ENCODE measurements around the gene PTGIS. TPM values are rescaled to one million over a fixed set of nuclear protein-coding genes. Genes with fewer than 3 reads are reported as not detected.

Gene PTGIS
- total and polyA plus RNA-seq, 2 of the 4 experiments (the other 2 are of a cell fraction) = 1.6 to 2.6 TPM

DNA sequence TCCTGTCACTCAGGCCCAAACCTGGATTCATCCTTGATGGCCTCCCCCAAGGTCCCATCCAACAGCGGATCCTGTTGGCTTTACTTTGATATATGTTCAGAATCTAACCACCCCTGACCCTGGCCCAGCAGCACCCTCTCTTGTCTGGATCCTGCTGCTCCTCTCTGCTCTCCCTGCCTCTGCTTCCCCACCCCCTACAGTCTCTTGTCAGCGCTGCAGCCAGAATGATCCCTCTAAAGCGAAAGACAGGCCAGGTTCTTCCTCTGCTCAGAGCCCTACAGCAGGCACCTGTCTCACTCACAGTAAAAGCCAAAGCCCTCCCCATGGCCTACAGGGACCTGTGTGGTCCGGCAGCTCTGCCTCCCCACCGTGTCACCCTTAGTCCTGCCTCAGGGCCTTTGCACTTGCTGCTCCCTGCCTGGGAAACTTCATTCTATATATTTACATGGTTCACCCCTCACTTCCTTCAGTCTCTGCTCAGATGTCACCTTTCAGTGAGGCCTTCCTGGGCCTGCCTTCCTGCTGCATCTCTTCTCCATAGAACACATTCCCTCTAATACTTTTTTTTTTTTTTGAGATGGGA, 48.1 kb downstream of the PTGIS start:
- DNase-seq (no peak), ATAC-seq (ENCODE audit: low read depth) (no peak)
- H2AFZ ChIP-seq (replicated peaks; ENCODE audit: low read length, poor library complexity) = peak overlapping the region; percentile 40
- no peak overlapping the region for H2BK5ac ChIP-seq (ENCODE audit: low read depth, low read length, poor library complexity, severe bottlenecking)
- H2AK9ac ChIP-seq (replicated peaks; ENCODE audit: low read depth, low read length, poor library complexity) = no peak overlapping the region
- no peaks in the 10 kb centered on the region for H3K4me1 ChIP-seq (ENCODE audit: control insufficient read depth, insufficient read depth, low read length)
- H3K4me3 ChIP-seq (ENCODE audit: insufficient read depth, low read depth, low read length) = no peak overlapping the region
- H4K91ac ChIP-seq (ENCODE audit: insufficient read depth, low read depth, low read length) = no peak overlapping the region
- H2BK15ac ChIP-seq (ENCODE audit: low read depth, low read length) = no peak overlapping the region
- no peaks in the 10 kb centered on the region for H3K9me1 ChIP-seq (ENCODE audit: insufficient read depth, low read length)
- no peak for TF ChIP-seq POLR2A (IDR thresholded peaks at IDR 0.05; ENCODE audit: low read depth, low read length)
- TF ChIP-seq BHLHE40 (IDR thresholded peaks at IDR 0.05; ENCODE audit: low read depth, low read length) = no peak
- no peak for TF ChIP-seq FOS (IDR thresholded peaks at IDR 0.05; ENCODE audit: low read depth, low read length)
- TF ChIP-seq, protein P1, sequence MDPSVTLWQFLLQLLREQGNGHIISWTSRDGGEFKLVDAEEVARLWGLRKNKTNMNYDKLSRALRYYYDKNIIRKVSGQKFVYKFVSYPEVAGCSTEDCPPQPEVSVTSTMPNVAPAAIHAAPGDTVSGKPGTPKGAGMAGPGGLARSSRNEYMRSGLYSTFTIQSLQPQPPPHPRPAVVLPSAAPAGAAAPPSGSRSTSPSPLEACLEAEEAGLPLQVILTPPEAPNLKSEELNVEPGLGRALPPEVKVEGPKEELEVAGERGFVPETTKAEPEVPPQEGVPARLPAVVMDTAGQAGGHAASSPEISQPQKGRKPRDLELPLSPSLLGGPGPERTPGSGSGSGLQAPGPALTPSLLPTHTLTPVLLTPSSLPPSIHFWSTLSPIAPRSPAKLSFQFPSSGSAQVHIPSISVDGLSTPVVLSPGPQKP (IDR thresholded peaks at IDR 0.05; ENCODE audit: borderline replicate concordance, low read depth, low read length) = no peak
- no peak overlapping the region for H3K9ac ChIP-seq (ENCODE audit: low read depth, low read length)
- H4K20me1 ChIP-seq (ENCODE audit: insufficient read depth, low read length) = no peaks in the 10 kb centered on the region
- H3K23ac ChIP-seq (ENCODE audit: low read depth, low read length) = no peak overlapping the region
- no peak overlapping the region for H2BK20ac ChIP-seq (ENCODE audit: low read depth, low read length)
- BruUV-seq (replicated peaks) = no TSS peak
- intact Hi-C loops (cut with micrococcal nuclease) (no loop called here), in situ Hi-C loops (cut with MboI; ENCODE audit: low sequenced_read_pairs) (no loop called here), dilution Hi-C loops (cut with HindIII; ENCODE audit: low sequenced_read_pairs, unreplicated experiment) (no loop called here)
- no peak overlapping the region for H3K56ac ChIP-seq (ENCODE audit: extremely low read depth, insufficient read depth, low read length)
- ChIA-PET CTCF (no interaction called here), POLR2A (ENCODE audit: unreplicated experiment) (no interaction called here)
- peaks cover 12% of the 10 kb centered on the region for H3K27me3 ChIP-seq (ENCODE audit: control insufficient read depth, insufficient read depth, low read length)
- H4K5ac ChIP-seq (ENCODE audit: low read depth, low read length) = no peak overlapping the region
- no peak overlapping the region for H4K8ac ChIP-seq (ENCODE audit: low read depth in 2 of 2, low read length in 2 of 2)
- H3K27ac ChIP-seq (ENCODE audit: insufficient read depth, low read length) = no peak overlapping the region
- H3K36me3 ChIP-seq (ENCODE audit: control insufficient read depth, insufficient read depth, low read length) = 0 out of 2 replicates have a peak, but pooled peaks cover 3% of the 10 kb centered on the region
- 0 out of 2 replicates have a peak, but pooled peaks cover under 1% of the 10 kb centered on the region for H3K9me3 ChIP-seq (ENCODE audit: control insufficient read depth, insufficient read depth, low read length)
- H3K18ac ChIP-seq (ENCODE audit: low read depth, low read length) = no peak overlapping the region
- H3K4ac ChIP-seq (ENCODE audit: low read depth, low read length) = no peak overlapping the region
- H3K4me2 ChIP-seq (ENCODE audit: low read depth, low read length) = no peak overlapping the region
- H3K79me1 ChIP-seq (ENCODE audit: low read depth in 1 of 2, low read length in 2 of 2) = no peaks in the 10 kb centered on the region
- H2BK120ac ChIP-seq (ENCODE audit: low read depth, low read length) = no peak overlapping the region
- no peak overlapping the region for H2AK5ac ChIP-seq (ENCODE audit: low read depth, low read length)
- WGBS, 2 experiments (ENCODE audit: extremely low coverage in 2 of 2, insufficient read length in 1 of 2) = 67% methylated on average over 4 of the region's 5 CpGs; no CpG with 5 or more reads in 1 of the 2 experiments
- no peak overlapping the region for H3K14ac ChIP-seq (replicated peaks; ENCODE audit: low read depth, low read length)
